HEK293 (cell line): Measurements from ENCODE around the gene IL4R.
A peak's percentile ranks its signal among the peaks of the same experiment; 100 is the strongest.

Experiments
- KLF9 ChIP-seq: fragments of 450-650 bp; formaldehyde crosslinking; IDR thresholded peaks from 2 replicates; pipeline ENCODE4 v1.5.1; 2016; ENCODE audit warnings: missing biosample characterization, missing genetic modification characterization, low read depth
- SALL2 ChIP-seq: fragments of 450-650 bp; formaldehyde crosslinking; IDR thresholded peaks from 2 replicates; pipeline ENCODE4 v1.5.0; 2017; ENCODE audit warnings: missing biosample characterization, mild to moderate bottlenecking, missing genetic modification characterization, borderline replicate concordance
- TCF7L2 ChIP-seq: IDR thresholded peaks from 2 replicates; pipeline ENCODE4 v1.6.1; 2011; ENCODE audit warnings: low read depth, mild to moderate bottlenecking, inconsistent platforms, low read length, moderate library complexity, borderline replicate concordance
- ZNF133 ChIP-seq: fragments of 450-650 bp; formaldehyde crosslinking; IDR thresholded peaks from 2 replicates; pipeline ENCODE4 v1.5.1; 2016; ENCODE audit warnings: missing biosample characterization, missing genetic modification characterization
- ZNF146 ChIP-seq: fragments of 450-650 bp; formaldehyde crosslinking; IDR thresholded peaks from 2 replicates; pipeline ENCODE4 v1.5.1; 2016; ENCODE audit warnings: missing biosample characterization, missing genetic modification characterization
- ZNF324 ChIP-seq: fragments of 450-650 bp; formaldehyde crosslinking; IDR thresholded peaks from 2 replicates; pipeline ENCODE4 v1.5.1; 2016; ENCODE audit warnings: missing biosample characterization, missing genetic modification characterization
- ZNF600 ChIP-seq: fragments of 450-650 bp; formaldehyde crosslinking; IDR thresholded peaks from 2 replicates; pipeline ENCODE4 v1.5.1; 2016; ENCODE audit warnings: missing biosample characterization, missing genetic modification characterization
- ZNF785 ChIP-seq: fragments of 450-650 bp; formaldehyde crosslinking; IDR thresholded peaks from 2 replicates; pipeline ENCODE4 v1.5.1; 2016; ENCODE audit warnings: missing biosample characterization, missing genetic modification characterization
- TF ChIP-seq, protein P1 (sequence below): fragments of 450-650 bp; formaldehyde crosslinking; IDR thresholded peaks from 2 replicates; pipeline ENCODE4 v1.5.1; 2016; ENCODE audit warnings: missing biosample characterization, missing genetic modification characterization
- TF ChIP-seq, protein P2 (sequence below): IDR thresholded peaks from 2 replicates; pipeline ENCODE4 v1.6.1; 2011; ENCODE audit warnings: mild to moderate bottlenecking, low read depth, low read length, borderline replicate concordance
- TF ChIP-seq, protein P3 (sequence below): fragments of 450-650 bp; formaldehyde crosslinking; IDR thresholded peaks from 2 replicates; pipeline ENCODE4 v1.5.1; 2016; ENCODE audit warnings: missing biosample characterization, missing genetic modification characterization
- TF ChIP-seq, protein P4 (sequence below): fragments of 450-650 bp; IDR thresholded peaks from 2 replicates; pipeline ENCODE4 v1.5.1; 2018; ENCODE audit warnings: missing biosample characterization, mild to moderate bottlenecking, missing genetic modification characterization
- TF ChIP-seq, protein P5 (sequence below): fragments of 450-650 bp; formaldehyde crosslinking; IDR thresholded peaks from 2 replicates; pipeline ENCODE4 v1.5.1; 2016; ENCODE audit warnings: missing biosample characterization, missing genetic modification characterization

DNA sequence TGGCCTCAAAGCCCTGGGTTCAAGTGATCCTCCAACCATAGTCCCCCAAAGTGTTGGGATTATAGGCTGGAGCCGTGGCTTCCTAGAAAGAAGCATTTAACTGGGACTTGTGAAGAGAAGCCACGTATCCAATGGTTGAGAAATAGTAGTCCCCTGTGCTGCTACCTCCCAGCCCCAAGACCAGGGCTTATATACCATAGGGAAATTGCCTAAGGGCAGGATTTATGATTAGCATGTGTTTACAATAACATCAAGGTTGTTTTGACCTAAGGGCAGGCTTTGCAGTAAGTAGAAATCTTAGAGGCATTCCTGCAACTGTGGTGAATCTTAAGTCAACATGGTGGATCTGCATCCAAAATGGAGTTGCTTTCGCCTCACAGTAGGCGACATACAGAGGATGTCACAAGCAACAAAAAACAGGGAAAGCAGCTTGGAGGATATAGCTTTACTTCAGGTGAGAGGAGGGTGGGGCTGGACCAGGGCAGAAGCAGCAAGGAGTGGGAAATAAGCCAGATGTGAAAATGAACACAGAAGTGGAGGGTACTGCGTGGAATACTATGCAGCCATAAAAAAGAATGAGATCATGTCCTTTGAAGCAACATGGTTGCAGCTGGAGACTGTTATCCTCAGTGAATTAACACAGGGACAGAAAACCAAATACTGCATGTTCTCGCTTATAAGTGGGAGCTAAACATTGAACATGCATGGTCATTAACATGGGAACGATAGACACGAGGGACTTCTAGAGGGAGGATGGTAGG lies 26.5 kb upstream of the IL4R start:
- TF ChIP-seq, protein P1, sequence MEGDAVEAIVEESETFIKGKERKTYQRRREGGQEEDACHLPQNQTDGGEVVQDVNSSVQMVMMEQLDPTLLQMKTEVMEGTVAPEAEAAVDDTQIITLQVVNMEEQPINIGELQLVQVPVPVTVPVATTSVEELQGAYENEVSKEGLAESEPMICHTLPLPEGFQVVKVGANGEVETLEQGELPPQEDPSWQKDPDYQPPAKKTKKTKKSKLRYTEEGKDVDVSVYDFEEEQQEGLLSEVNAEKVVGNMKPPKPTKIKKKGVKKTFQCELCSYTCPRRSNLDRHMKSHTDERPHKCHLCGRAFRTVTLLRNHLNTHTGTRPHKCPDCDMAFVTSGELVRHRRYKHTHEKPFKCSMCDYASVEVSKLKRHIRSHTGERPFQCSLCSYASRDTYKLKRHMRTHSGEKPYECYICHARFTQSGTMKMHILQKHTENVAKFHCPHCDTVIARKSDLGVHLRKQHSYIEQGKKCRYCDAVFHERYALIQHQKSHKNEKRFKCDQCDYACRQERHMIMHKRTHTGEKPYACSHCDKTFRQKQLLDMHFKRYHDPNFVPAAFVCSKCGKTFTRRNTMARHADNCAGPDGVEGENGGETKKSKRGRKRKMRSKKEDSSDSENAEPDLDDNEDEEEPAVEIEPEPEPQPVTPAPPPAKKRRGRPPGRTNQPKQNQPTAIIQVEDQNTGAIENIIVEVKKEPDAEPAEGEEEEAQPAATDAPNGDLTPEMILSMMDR = no peak
- peak; percentile 89 for TF ChIP-seq ZNF146 (tag by site-specific recombination)
- no peak for TF ChIP-seq KLF9 (tag by site-specific recombination)
- TF ChIP-seq, protein P2, sequence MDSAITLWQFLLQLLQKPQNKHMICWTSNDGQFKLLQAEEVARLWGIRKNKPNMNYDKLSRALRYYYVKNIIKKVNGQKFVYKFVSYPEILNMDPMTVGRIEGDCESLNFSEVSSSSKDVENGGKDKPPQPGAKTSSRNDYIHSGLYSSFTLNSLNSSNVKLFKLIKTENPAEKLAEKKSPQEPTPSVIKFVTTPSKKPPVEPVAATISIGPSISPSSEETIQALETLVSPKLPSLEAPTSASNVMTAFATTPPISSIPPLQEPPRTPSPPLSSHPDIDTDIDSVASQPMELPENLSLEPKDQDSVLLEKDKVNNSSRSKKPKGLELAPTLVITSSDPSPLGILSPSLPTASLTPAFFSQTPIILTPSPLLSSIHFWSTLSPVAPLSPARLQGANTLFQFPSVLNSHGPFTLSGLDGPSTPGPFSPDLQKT = no peak
- no peak for TF ChIP-seq ZNF600 (tag by site-specific recombination)
- TF ChIP-seq ZNF785 (tag by site-specific recombination) = no peak
- TF ChIP-seq ZNF324 (tag by site-specific recombination) = no peak
- no peak for TF ChIP-seq TCF7L2
- TF ChIP-seq SALL2 (tag by site-specific recombination) = no peak
- TF ChIP-seq, protein P3, sequence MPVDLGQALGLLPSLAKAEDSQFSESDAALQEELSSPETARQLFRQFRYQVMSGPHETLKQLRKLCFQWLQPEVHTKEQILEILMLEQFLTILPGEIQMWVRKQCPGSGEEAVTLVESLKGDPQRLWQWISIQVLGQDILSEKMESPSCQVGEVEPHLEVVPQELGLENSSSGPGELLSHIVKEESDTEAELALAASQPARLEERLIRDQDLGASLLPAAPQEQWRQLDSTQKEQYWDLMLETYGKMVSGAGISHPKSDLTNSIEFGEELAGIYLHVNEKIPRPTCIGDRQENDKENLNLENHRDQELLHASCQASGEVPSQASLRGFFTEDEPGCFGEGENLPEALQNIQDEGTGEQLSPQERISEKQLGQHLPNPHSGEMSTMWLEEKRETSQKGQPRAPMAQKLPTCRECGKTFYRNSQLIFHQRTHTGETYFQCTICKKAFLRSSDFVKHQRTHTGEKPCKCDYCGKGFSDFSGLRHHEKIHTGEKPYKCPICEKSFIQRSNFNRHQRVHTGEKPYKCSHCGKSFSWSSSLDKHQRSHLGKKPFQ (tag by site-specific recombination) = no peak
- TF ChIP-seq ZNF133 = no peak
- TF ChIP-seq, protein P4, sequence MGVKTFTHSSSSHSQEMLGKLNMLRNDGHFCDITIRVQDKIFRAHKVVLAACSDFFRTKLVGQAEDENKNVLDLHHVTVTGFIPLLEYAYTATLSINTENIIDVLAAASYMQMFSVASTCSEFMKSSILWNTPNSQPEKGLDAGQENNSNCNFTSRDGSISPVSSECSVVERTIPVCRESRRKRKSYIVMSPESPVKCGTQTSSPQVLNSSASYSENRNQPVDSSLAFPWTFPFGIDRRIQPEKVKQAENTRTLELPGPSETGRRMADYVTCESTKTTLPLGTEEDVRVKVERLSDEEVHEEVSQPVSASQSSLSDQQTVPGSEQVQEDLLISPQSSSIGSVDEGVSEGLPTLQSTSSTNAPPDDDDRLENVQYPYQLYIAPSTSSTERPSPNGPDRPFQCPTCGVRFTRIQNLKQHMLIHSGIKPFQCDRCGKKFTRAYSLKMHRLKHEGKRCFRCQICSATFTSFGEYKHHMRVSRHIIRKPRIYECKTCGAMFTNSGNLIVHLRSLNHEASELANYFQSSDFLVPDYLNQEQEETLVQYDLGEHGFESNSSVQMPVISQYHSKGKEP (tag by site-specific recombination) = no peak
- TF ChIP-seq, protein P5, sequence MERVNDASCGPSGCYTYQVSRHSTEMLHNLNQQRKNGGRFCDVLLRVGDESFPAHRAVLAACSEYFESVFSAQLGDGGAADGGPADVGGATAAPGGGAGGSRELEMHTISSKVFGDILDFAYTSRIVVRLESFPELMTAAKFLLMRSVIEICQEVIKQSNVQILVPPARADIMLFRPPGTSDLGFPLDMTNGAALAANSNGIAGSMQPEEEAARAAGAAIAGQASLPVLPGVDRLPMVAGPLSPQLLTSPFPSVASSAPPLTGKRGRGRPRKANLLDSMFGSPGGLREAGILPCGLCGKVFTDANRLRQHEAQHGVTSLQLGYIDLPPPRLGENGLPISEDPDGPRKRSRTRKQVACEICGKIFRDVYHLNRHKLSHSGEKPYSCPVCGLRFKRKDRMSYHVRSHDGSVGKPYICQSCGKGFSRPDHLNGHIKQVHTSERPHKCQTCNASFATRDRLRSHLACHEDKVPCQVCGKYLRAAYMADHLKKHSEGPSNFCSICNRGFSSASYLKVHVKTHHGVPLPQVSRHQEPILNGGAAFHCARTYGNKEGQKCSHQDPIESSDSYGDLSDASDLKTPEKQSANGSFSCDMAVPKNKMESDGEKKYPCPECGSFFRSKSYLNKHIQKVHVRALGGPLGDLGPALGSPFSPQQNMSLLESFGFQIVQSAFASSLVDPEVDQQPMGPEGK = no peak
